ENCODE measurements around the gene CCDC146.
"Not testable (repeated sequence)": the region's sequence is repeated elsewhere in the genome, so short reads cannot be mapped to it uniquely, and the experiment has no call there.

Gene CCDC146

GRCh38 chr7:77112719-77113306 is 9.6 kb upstream of the CCDC146 start:
- H4K20me1 ChIP-seq; H3K9me3 ChIP-seq (replicated peaks in 1 of 11); H3K27ac ChIP-seq; H3K4me3 ChIP-seq; H3K4me2 ChIP-seq; H3K4me1 ChIP-seq; H3K36me3 ChIP-seq; H3K27me3 ChIP-seq; H3K9ac ChIP-seq: not testable (repeated sequence)

GRCh38 chr7:77125486-77125885 is 3.1 kb downstream of the CCDC146 start:
- peaks cover 6 to 35% (median 19%) of the 10 kb centered on the region in 10 experiments; a peak in 19 of 20 replicates for H3K4me1 ChIP-seq
- not testable (repeated sequence) for H3K36me3 ChIP-seq; H3K4me3 ChIP-seq; H3K9ac ChIP-seq; H3K4me2 ChIP-seq; H3K27ac ChIP-seq; H3K27me3 ChIP-seq; H3K9me3 ChIP-seq (replicated peaks in 1 of 11); H4K20me1 ChIP-seq

- not testable (repeated sequence) for H3K9me3 ChIP-seq (replicated peaks in 1 of 11); H4K20me1 ChIP-seq; H3K36me3 ChIP-seq; H3K4me3 ChIP-seq; H3K9ac ChIP-seq; H3K27me3 ChIP-seq
- peak overlapping the region in 4 of 11 experiments; percentile 45 to 61 (median 53); a peak in 5 of 22 replicates for H3K4me2 ChIP-seq
- peak overlapping the region in 2 of 11 experiments; percentile 18 to 35; a peak in 2 of 22 replicates for H3K27ac ChIP-seq
- H3K4me1 ChIP-seq: peaks cover 0 to 26% (median 12%) of the 10 kb centered on the region in 10 experiments; a peak in 15 of 20 replicates
Observed at GRCh38 chr7:77127009-77127408, 4.6 kb downstream of the CCDC146 start.

GRCh38 chr7:77128582-77129410 is 6.4 kb downstream of the CCDC146 start:
- peak overlapping the region in 6 of 11 experiments; percentile 27 to 68 (median 46); a peak in 10 of 22 replicates for H3K27ac ChIP-seq
- H3K36me3 ChIP-seq; H4K20me1 ChIP-seq; H3K9me3 ChIP-seq (replicated peaks in 1 of 11); H3K4me3 ChIP-seq; H3K27me3 ChIP-seq: not testable (repeated sequence)
- H3K4me2 ChIP-seq: peak overlapping the region in 9 of 11 experiments; percentile 2 to 63 (median 43); a peak in 12 of 22 replicates
- H3K4me1 ChIP-seq: peaks cover 0 to 26% (median 12%) of the 10 kb centered on the region in 10 experiments; a peak in 15 of 20 replicates
- peak overlapping the region in 4 of 11 experiments; percentile 1 to 54 (median 43); a peak in 3 of 22 replicates for H3K9ac ChIP-seq

GRCh38 chr7:77131781-77132180 is 9.4 kb downstream of the CCDC146 start:
- H3K27me3 ChIP-seq; H3K9me3 ChIP-seq (replicated peaks in 1 of 11); H3K4me3 ChIP-seq; H3K9ac ChIP-seq; H4K20me1 ChIP-seq; H3K27ac ChIP-seq; H3K4me2 ChIP-seq; H3K36me3 ChIP-seq: not testable (repeated sequence)
- H3K4me1 ChIP-seq: peaks cover 0 to 23% (median 12%) of the 10 kb centered on the region in 10 experiments; a peak in 15 of 20 replicates

GRCh38 chr7:77138668-77139067 is 16.3 kb downstream of the CCDC146 start:
- not testable (repeated sequence) for H3K36me3 ChIP-seq; H3K4me1 ChIP-seq; H3K27ac ChIP-seq; H3K27me3 ChIP-seq; H4K20me1 ChIP-seq; H3K9me3 ChIP-seq (replicated peaks in 1 of 11); H3K4me3 ChIP-seq; H3K9ac ChIP-seq; H3K4me2 ChIP-seq

- H3K4me1 ChIP-seq, H3K36me3 ChIP-seq, H4K20me1 ChIP-seq, H3K9ac ChIP-seq, H3K27me3 ChIP-seq, H3K4me3 ChIP-seq, H3K27ac ChIP-seq, H3K4me2 ChIP-seq: not testable (repeated sequence)
- H3K9me3 ChIP-seq (replicated peaks in 1 of 11): peaks cover 11 to 19% (median 14%) of the 10 kb centered on the region in 11 experiments; a peak in 18 of 22 replicates
Observed at GRCh38 chr7:77140291-77140690, 17.9 kb downstream of the CCDC146 start.

- Histone ChIP-seq H3K27ac (peak overlapping the region in 4 of 11 experiments; percentile 12 to 52 (median 34); a peak in 6 of 22 replicates), H3K9me3 (replicated peaks in 1 of 11) (peaks cover 9 to 23% (median 18%) of the 10 kb centered on the region in 11 experiments; a peak in 21 of 22 replicates), H3K4me1 (peaks cover 0 to 39% (median 8%) of the 10 kb centered on the region in 10 experiments; a peak in 10 of 20 replicates), H3K4me2 (peak overlapping the region in 6 of 11 experiments; percentile 8 to 72 (median 53); a peak in 11 of 22 replicates)
- not testable (repeated sequence) for H4K20me1 ChIP-seq, H3K4me3 ChIP-seq, H3K27me3 ChIP-seq, H3K36me3 ChIP-seq, H3K9ac ChIP-seq
Observed at GRCh38 chr7:77152232-77152631, 29.8 kb downstream of the CCDC146 start.

- H4K20me1 ChIP-seq; H3K36me3 ChIP-seq; H3K9ac ChIP-seq; H3K27me3 ChIP-seq; H3K4me3 ChIP-seq; H3K9me3 ChIP-seq (replicated peaks in 1 of 11): not testable (repeated sequence)
- H3K4me1 ChIP-seq: peaks cover 0 to 47% (median 13%) of the 10 kb centered on the region in 10 experiments; a peak in 12 of 20 replicates
- H3K4me2 ChIP-seq: peak overlapping the region in 2 of 11 experiments; percentile 16 to 24; a peak in 1 of 22 replicates
- H3K27ac ChIP-seq: peak overlapping the region in 3 of 11 experiments; percentile 29 to 55 (median 49); a peak in 3 of 22 replicates
Observed at GRCh38 chr7:77154917-77155464, 32.6 kb downstream of the CCDC146 start.

- not testable (repeated sequence) for H3K9me3 ChIP-seq (replicated peaks in 1 of 11); H3K27me3 ChIP-seq; H3K36me3 ChIP-seq; H3K9ac ChIP-seq; H3K4me3 ChIP-seq; H4K20me1 ChIP-seq
- Histone ChIP-seq H3K27ac (peak overlapping the region in 3 of 11 experiments; percentile 44 to 70 (median 66); a peak in 5 of 22 replicates), H3K4me2 (peak overlapping the region in 2 of 11 experiments; percentile 24 to 32; a peak in 2 of 22 replicates), H3K4me1 (peaks cover 0 to 47% (median 13%) of the 10 kb centered on the region in 10 experiments; a peak in 12 of 20 replicates)
Observed at GRCh38 chr7:77155601-77156377, 33.4 kb downstream of the CCDC146 start.

- H3K9ac ChIP-seq; H3K36me3 ChIP-seq; H4K20me1 ChIP-seq; H3K9me3 ChIP-seq (replicated peaks in 1 of 11); H3K27me3 ChIP-seq; H3K4me3 ChIP-seq: not testable (repeated sequence)
- Histone ChIP-seq H3K4me1 (peaks cover 0 to 40% (median 10%) of the 10 kb centered on the region in 10 experiments; a peak in 12 of 20 replicates), H3K27ac (peak overlapping the region in 5 of 11 experiments; percentile 61 to 84 (median 75); a peak in 11 of 22 replicates), H3K4me2 (peak overlapping the region in 1 of 11 experiments; percentile 78; a peak in 2 of 22 replicates)
Observed at GRCh38 chr7:77157034-77157433, 34.6 kb downstream of the CCDC146 start.

Measured in BLaER1 treated with 17β-estradiol and CSF1 and Interleukin-3, amounts not matched to agents 10 nM and 100 nM (cell line).